ENCODE measurements around the gene ARAP2. TPM values are rescaled to one million over a fixed set of nuclear protein-coding genes. Genes with fewer than 3 reads are reported as not detected.

Gene ARAP2
- total and polyA plus RNA-seq, 2 experiments from 2014 or later = 0.92 to 4.8 TPM

DNA sequence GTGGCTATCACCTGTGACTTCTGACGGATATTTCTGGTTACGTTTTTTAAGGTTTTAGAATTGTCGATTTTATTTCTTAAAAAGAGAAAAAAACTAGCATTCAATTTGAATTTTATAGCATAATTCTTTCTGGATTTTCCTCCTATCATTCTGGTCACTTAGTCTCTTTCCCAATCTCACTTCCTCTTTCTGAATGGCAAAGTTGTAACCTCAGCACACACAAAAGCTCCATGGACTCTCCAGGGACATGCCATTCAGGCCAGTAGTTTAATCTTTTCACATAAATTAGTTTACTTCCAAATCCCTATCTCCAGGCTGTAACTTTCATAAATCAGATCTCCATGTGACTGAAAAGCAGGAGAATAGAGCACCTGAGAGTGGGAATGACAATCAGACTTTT, 110.7 kb downstream of the ARAP2 start (continued):
- TF ChIP-seq, protein P1, sequence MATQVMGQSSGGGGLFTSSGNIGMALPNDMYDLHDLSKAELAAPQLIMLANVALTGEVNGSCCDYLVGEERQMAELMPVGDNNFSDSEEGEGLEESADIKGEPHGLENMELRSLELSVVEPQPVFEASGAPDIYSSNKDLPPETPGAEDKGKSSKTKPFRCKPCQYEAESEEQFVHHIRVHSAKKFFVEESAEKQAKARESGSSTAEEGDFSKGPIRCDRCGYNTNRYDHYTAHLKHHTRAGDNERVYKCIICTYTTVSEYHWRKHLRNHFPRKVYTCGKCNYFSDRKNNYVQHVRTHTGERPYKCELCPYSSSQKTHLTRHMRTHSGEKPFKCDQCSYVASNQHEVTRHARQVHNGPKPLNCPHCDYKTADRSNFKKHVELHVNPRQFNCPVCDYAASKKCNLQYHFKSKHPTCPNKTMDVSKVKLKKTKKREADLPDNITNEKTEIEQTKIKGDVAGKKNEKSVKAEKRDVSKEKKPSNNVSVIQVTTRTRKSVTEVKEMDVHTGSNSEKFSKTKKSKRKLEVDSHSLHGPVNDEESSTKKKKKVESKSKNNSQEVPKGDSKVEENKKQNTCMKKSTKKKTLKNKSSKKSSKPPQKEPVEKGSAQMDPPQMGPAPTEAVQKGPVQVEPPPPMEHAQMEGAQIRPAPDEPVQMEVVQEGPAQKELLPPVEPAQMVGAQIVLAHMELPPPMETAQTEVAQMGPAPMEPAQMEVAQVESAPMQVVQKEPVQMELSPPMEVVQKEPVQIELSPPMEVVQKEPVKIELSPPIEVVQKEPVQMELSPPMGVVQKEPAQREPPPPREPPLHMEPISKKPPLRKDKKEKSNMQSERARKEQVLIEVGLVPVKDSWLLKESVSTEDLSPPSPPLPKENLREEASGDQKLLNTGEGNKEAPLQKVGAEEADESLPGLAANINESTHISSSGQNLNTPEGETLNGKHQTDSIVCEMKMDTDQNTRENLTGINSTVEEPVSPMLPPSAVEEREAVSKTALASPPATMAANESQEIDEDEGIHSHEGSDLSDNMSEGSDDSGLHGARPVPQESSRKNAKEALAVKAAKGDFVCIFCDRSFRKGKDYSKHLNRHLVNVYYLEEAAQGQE (IDR thresholded peaks at IDR 0.05; ENCODE audit: unreplicated experiment) = no peak

DNA sequence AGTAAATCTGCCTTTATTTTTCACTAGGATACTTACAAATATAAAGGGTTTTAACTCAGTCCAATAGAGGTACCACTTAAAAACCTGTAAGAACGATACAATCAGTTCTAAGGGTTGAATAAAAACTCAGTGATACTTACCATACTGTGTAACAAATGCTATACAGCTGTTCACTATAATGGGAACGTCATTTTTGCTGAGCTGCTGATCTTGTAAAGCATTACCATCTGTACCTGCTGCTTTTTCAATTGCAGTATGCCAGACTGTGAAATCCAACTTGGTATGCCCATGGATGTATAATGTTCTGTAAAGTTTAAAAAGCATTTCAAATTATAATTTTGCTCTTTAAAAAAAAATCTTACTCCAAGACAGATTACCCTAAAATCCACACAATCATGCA, 111.2 kb downstream of the ARAP2 start:
- DNase-seq (ENCODE audit: low spot score) (no peak), ATAC-seq (no peak)
- H3F3A ChIP-seq (replicated peaks; ENCODE audit: low read depth) = no peaks in the 10 kb centered on the region
- H3K36me3 ChIP-seq (ENCODE audit: insufficient read depth) = no peaks in the 10 kb centered on the region
- H3K9me2 ChIP-seq (ENCODE audit: insufficient read depth) = no peaks in the 10 kb centered on the region
- H3K79me2 ChIP-seq (replicated peaks; ENCODE audit: insufficient read depth) = no peaks in the 10 kb centered on the region
- no peak overlapping the region for H3K4me3 ChIP-seq
- no peaks in the 10 kb centered on the region for H3K36me3 Mint-ChIP-seq (ENCODE audit: low read depth)
- no peak overlapping the region for H2AFZ ChIP-seq
- H4K20me1 ChIP-seq (replicated peaks; ENCODE audit: insufficient read depth) = no peaks in the 10 kb centered on the region
- no peak overlapping the region for H3K4me3 Mint-ChIP-seq
- no peaks in the 10 kb centered on the region for H3K27me3 ChIP-seq (ENCODE audit: insufficient read depth)
- no peak overlapping the region for H3K27ac ChIP-seq (ENCODE audit: low read depth)
- H3K9me3 Mint-ChIP-seq = no peaks in the 10 kb centered on the region
- peaks cover 10% of the 10 kb centered on the region; the same call in 1 of the 2 replicates for H3K4me1 ChIP-seq (ENCODE audit: insufficient read depth)
- no peak overlapping the region for H3K27ac Mint-ChIP-seq
- H3K27me3 Mint-ChIP-seq (ENCODE audit: insufficient read depth, low read depth, poor library complexity) = no peaks in the 10 kb centered on the region
- H3K4me2 ChIP-seq = no peak overlapping the region
- peaks cover 22% of the 10 kb centered on the region for H3K4me1 Mint-ChIP-seq
- TF ChIP-seq, protein P2, sequence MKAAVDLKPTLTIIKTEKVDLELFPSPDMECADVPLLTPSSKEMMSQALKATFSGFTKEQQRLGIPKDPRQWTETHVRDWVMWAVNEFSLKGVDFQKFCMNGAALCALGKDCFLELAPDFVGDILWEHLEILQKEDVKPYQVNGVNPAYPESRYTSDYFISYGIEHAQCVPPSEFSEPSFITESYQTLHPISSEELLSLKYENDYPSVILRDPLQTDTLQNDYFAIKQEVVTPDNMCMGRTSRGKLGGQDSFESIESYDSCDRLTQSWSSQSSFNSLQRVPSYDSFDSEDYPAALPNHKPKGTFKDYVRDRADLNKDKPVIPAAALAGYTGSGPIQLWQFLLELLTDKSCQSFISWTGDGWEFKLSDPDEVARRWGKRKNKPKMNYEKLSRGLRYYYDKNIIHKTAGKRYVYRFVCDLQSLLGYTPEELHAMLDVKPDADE (IDR thresholded peaks at IDR 0.05) = no peak
- TF ChIP-seq, protein P3, sequence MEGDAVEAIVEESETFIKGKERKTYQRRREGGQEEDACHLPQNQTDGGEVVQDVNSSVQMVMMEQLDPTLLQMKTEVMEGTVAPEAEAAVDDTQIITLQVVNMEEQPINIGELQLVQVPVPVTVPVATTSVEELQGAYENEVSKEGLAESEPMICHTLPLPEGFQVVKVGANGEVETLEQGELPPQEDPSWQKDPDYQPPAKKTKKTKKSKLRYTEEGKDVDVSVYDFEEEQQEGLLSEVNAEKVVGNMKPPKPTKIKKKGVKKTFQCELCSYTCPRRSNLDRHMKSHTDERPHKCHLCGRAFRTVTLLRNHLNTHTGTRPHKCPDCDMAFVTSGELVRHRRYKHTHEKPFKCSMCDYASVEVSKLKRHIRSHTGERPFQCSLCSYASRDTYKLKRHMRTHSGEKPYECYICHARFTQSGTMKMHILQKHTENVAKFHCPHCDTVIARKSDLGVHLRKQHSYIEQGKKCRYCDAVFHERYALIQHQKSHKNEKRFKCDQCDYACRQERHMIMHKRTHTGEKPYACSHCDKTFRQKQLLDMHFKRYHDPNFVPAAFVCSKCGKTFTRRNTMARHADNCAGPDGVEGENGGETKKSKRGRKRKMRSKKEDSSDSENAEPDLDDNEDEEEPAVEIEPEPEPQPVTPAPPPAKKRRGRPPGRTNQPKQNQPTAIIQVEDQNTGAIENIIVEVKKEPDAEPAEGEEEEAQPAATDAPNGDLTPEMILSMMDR (conservative IDR thresholded peaks at IDR 0.05; ENCODE audit: low read depth in 2 of 2) = no peak
- TF ChIP-seq NANOG (IDR thresholded peaks at IDR 0.05; ENCODE audit: borderline replicate concordance) (no peak), CREB1 (CRISPR knock-in tag; IDR thresholded peaks at IDR 0.05; ENCODE audit: low read depth) (no peak), JUNB (IDR thresholded peaks at IDR 0.05; ENCODE audit: unreplicated experiment) (no peak), STAT1 (IDR thresholded peaks at IDR 0.05; ENCODE audit: unreplicated experiment) (no peak), ZNF331 (CRISPR knock-in tag; IDR thresholded peaks at IDR 0.05; ENCODE audit: low read depth) (no peak), EZH2 (IDR thresholded peaks at IDR 0.05; ENCODE audit: low read depth, unreplicated experiment) (no peak)
- TF ChIP-seq, protein P4, sequence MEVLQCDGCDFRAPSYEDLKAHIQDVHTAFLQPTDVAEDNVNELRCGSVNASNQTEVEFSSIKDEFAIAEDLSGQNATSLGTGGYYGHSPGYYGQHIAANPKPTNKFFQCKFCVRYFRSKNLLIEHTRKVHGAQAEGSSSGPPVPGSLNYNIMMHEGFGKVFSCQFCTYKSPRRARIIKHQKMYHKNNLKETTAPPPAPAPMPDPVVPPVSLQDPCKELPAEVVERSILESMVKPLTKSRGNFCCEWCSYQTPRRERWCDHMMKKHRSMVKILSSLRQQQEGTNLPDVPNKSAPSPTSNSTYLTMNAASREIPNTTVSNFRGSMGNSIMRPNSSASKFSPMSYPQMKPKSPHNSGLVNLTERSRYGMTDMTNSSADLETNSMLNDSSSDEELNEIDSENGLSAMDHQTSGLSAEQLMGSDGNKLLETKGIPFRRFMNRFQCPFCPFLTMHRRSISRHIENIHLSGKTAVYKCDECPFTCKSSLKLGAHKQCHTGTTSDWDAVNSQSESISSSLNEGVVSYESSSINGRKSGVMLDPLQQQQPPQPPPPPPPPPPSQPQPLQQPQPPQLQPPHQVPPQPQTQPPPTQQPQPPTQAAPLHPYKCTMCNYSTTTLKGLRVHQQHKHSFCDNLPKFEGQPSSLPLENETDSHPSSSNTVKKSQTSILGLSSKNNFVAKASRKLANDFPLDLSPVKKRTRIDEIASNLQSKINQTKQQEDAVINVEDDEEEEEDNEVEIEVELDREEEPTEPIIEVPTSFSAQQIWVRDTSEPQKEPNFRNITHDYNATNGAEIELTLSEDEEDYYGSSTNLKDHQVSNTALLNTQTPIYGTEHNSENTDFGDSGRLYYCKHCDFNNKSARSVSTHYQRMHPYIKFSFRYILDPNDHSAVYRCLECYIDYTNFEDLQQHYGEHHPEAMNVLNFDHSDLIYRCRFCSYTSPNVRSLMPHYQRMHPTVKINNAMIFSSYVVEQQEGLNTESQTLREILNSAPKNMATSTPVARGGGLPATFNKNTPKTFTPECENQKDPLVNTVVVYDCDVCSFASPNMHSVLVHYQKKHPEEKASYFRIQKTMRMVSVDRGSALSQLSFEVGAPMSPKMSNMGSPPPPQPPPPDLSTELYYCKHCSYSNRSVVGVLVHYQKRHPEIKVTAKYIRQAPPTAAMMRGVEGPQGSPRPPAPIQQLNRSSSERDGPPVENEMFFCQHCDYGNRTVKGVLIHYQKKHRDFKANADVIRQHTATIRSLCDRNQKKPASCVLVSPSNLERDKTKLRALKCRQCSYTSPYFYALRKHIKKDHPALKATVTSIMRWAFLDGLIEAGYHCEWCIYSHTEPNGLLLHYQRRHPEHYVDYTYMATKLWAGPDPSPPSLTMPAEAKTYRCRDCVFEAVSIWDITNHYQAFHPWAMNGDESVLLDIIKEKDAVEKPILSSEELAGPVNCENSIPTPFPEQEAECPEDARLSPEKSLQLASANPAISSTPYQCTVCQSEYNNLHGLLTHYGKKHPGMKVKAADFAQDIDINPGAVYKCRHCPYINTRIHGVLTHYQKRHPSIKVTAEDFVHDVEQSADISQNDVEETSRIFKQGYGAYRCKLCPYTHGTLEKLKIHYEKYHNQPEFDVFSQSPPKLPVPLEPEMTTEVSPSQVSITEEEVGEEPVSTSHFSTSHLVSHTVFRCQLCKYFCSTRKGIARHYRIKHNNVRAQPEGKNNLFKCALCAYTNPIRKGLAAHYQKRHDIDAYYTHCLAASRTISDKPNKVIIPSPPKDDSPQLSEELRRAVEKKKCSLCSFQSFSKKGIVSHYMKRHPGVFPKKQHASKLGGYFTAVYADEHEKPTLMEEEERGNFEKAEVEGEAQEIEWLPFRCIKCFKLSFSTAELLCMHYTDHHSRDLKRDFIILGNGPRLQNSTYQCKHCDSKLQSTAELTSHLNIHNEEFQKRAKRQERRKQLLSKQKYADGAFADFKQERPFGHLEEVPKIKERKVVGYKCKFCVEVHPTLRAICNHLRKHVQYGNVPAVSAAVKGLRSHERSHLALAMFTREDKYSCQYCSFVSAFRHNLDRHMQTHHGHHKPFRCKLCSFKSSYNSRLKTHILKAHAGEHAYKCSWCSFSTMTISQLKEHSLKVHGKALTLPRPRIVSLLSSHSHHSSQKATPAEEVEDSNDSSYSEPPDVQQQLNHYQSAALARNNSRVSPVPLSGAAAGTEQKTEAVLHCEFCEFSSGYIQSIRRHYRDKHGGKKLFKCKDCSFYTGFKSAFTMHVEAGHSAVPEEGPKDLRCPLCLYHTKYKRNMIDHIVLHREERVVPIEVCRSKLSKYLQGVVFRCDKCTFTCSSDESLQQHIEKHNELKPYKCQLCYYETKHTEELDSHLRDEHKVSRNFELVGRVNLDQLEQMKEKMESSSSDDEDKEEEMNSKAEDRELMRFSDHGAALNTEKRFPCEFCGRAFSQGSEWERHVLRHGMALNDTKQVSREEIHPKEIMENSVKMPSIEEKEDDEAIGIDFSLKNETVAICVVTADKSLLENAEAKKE (CRISPR knock-in tag; IDR thresholded peaks at IDR 0.05) = no peak

Measured in GM23338 (cell line).